NB4 (cell line): Measurements from ENCODE around the gene LRRC63.

Experiments used
- DNase-seq: peaks from one replicate; pipeline ENCODE4 v3.0.0; 2010; ENCODE audit warnings: low read depth
- H3K4me3 ChIP-seq: one replicate; pipeline ENCODE4 v1.5.1; 2011; ENCODE audit warnings: mild to moderate bottlenecking, low read depth, low read length, moderate library complexity
- CTCF ChIP-seq: IDR thresholded peaks from one replicate; pipeline ENCODE4 v1.5.1; 2012; ENCODE audit warnings: low read depth, low read length
- MAX ChIP-seq: IDR thresholded peaks from 2 replicates; pipeline ENCODE4 v1.6.1; 2011; ENCODE audit warnings: low read depth, low read length
- MYC ChIP-seq: IDR thresholded peaks from 2 replicates; pipeline ENCODE4 v1.6.1; 2011; ENCODE audit warnings: low read depth, low read length
- POLR2A ChIP-seq: IDR thresholded peaks from 2 replicates; pipeline ENCODE4 v1.6.1; 2011; ENCODE audit warnings: mild to moderate bottlenecking; ENCODE audit not compliant: insufficient read length; ENCODE audit errors: extremely low read depth

Gene LRRC63

GRCh38 chr13:46313432-46314257 lies 101.9 kb downstream of the LRRC63 start:
- peak; percentile 65 for DNase-seq
- H3K4me3 ChIP-seq, result peak overlapping the region; percentile 30
- TF ChIP-seq CTCF, result no peak
- TF ChIP-seq MAX, result no peak
- no peak for TF ChIP-seq POLR2A
- TF ChIP-seq MYC, result no peak

GRCh38 chr13:46314587-46314986 lies 102.9 kb downstream of the LRRC63 start:
- no peak for TF ChIP-seq POLR2A
- TF ChIP-seq CTCF, result no peak
- no peak for DNase-seq
- no peak overlapping the region for H3K4me3 ChIP-seq

- no peak for DNase-seq
- no peak overlapping the region for H3K4me3 ChIP-seq
- TF ChIP-seq MAX (no peak), MYC (no peak), POLR2A (no peak), CTCF (no peak)
Measured at GRCh38 chr13:46315036-46315435, 103.3 kb downstream of the LRRC63 start.

GRCh38 chr13:46315491-46316075 lies 103.9 kb downstream of the LRRC63 start:
- DNase-seq, result no peak
- no peak for TF ChIP-seq MYC
- no peak for TF ChIP-seq CTCF
- TF ChIP-seq POLR2A, result no peak
- no peak for TF ChIP-seq MAX
- no peak overlapping the region for H3K4me3 ChIP-seq

- DNase-seq, result peak; percentile 46
- H3K4me3 ChIP-seq, result no peak overlapping the region
- TF ChIP-seq POLR2A (no peak), MAX (no peak), MYC (no peak), CTCF (no peak)
Measured at GRCh38 chr13:46317120-46317519, 105.4 kb downstream of the LRRC63 start.
